Measurements from ENCODE around the gene CDR2. TPM values are rescaled to one million over a fixed set of nuclear protein-coding genes. Genes with fewer than 3 reads are reported as not detected.

The CDR2 gene
- total and polyA plus RNA-seq, 2 of the 13 experiments (the other 11 are each of a cell fraction or from before 2014, with no cell fraction given): 59.0 to 78.9 TPM

- H3K4me2 ChIP-seq (ENCODE audit: low read depth, low read length): no peak overlapping the region
- H4K20me1 ChIP-seq (ENCODE audit: insufficient read depth, low read length): peaks cover 15% of the 10 kb centered on the region; the same call in 1 of the 2 replicates
- peaks cover 9% of the 10 kb centered on the region for H3K79me2 ChIP-seq (ENCODE audit: insufficient read depth, low read length)
- 0 out of 2 replicates have a peak, but pooled peaks have one; percentile 18 for TF ChIP-seq TBX2 (CRISPR knock-in tag; IDR thresholded peaks at IDR 0.05; ENCODE audit: borderline replicate concordance)
- TF ChIP-seq ZBTB40 (IDR thresholded peaks at IDR 0.05): no peak
- 0 out of 2 replicates have a peak, but pooled peaks have one; percentile 21 for TF ChIP-seq ZBTB40 (CRISPR knock-in tag; IDR thresholded peaks at IDR 0.05)
- 0 out of 2 replicates have a peak, but pooled peaks have one; percentile 30 for TF ChIP-seq ZNF747 (CRISPR knock-in tag; IDR thresholded peaks at IDR 0.05; ENCODE audit: borderline replicate concordance)
- no peak for TF ChIP-seq NFKB2 (CRISPR knock-in tag; IDR thresholded peaks at IDR 0.05; ENCODE audit: borderline replicate concordance)
- peak; percentile 89 for TF ChIP-seq AGO2 (optimal IDR thresholded peaks at IDR 0.05; ENCODE audit: low read depth, low read length)
- TF ChIP-seq, protein P1, sequence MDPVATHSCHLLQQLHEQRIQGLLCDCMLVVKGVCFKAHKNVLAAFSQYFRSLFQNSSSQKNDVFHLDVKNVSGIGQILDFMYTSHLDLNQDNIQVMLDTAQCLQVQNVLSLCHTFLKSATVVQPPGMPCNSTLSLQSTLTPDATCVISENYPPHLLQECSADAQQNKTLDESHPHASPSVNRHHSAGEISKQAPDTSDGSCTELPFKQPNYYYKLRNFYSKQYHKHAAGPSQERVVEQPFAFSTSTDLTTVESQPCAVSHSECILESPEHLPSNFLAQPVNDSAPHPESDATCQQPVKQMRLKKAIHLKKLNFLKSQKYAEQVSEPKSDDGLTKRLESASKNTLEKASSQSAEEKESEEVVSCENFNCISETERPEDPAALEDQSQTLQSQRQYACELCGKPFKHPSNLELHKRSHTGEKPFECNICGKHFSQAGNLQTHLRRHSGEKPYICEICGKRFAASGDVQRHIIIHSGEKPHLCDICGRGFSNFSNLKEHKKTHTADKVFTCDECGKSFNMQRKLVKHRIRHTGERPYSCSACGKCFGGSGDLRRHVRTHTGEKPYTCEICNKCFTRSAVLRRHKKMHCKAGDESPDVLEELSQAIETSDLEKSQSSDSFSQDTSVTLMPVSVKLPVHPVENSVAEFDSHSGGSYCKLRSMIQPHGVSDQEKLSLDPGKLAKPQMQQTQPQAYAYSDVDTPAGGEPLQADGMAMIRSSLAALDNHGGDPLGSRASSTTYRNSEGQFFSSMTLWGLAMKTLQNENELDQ (CRISPR knock-in tag; IDR thresholded peaks at IDR 0.05; ENCODE audit: borderline replicate concordance): no peak
- no peak for TF ChIP-seq MYNN (CRISPR knock-in tag; IDR thresholded peaks at IDR 0.05; ENCODE audit: low read depth)
- TF ChIP-seq RBFOX2 (IDR thresholded peaks at IDR 0.05; ENCODE audit: low read depth, low read length): peak; percentile 36; the same call in 1 of the 2 replicates
- 0 out of 2 replicates have a peak, but pooled peaks have one; percentile 22 for TF ChIP-seq BORCS8-MEF2B (CRISPR knock-in tag; IDR thresholded peaks at IDR 0.05)
- TF ChIP-seq MAZ (IDR thresholded peaks at IDR 0.05; ENCODE audit: borderline replicate concordance, low read depth, low read length): no peak
- TF ChIP-seq MAZ (CRISPR knock-in tag; IDR thresholded peaks at IDR 0.05; ENCODE audit: low read depth): 0 out of 2 replicates have a peak, but pooled peaks have one; percentile 20
- DNase-seq (ENCODE audit: low spot score) (no peak), FAIRE-seq (no peak), ATAC-seq (no peak)
- no peak overlapping the region for H3K9ac ChIP-seq (ENCODE audit: insufficient read depth, low read depth, low read length)
- in situ Hi-C loops (cut with HindIII; ENCODE audit: extremely low pct_ligation_motif_present, low pct_unique_long_range_greater_than_20kb): no loop called here
- H2AFZ ChIP-seq (ENCODE audit: low read length): no peak overlapping the region
- BruUV-seq (replicated peaks): no TSS peak
- no peak overlapping the region for H3K27ac ChIP-seq (ENCODE audit: extremely low read length, insufficient read depth, low read length)
- no peaks in the 10 kb centered on the region for H3K27me3 ChIP-seq (ENCODE audit: control insufficient read depth in 1 of 2, insufficient read depth in 2 of 2, low read length in 2 of 2)
- 98% methylated on average over 24 of the region's 24 CpGs for WGBS (ENCODE audit: low lambda C conversion rate)
- no peaks in the 10 kb centered on the region for H3K9me3 ChIP-seq (ENCODE audit: low read length)
- ChIA-PET POLR2A (interaction anchor here (1.4 kb wide), 1 partner anchor 11 kb away, joined by 3 read pairs; the partner anchor contains the start of gene POLR3E), CTCF (ENCODE audit: low intra/inter-chr PET ratio, low total read pairs) (no interaction called here)
- H3K4me1 ChIP-seq (ENCODE audit: insufficient read depth, low read length): no peaks in the 10 kb centered on the region
- intact Hi-C loops (cut with micrococcal nuclease; ENCODE audit: unreplicated experiment): no loop called here
- no peak overlapping the region for H3K4me3 ChIP-seq (replicated peaks in 1 of 3; ENCODE audit: insufficient read depth in 1 of 3, low read depth in 2 of 3, low read length in 3 of 3)
- H3K36me3 ChIP-seq (replicated peaks in 1 of 2; ENCODE audit: control insufficient read depth in 1 of 2, insufficient read depth in 2 of 2, low read length in 2 of 2): peaks cover 70 to 91% of the 10 kb centered on the region in 2 experiments
These were observed 65.4 kb downstream of the CDR2 start for GRCh38 chr16:22308824-22309520.

Data from HepG2 (cell line).